ENCODE results near the gene PXT1. TPM values are rescaled to one million over a fixed set of nuclear protein-coding genes. Genes with fewer than 3 reads are reported as not detected.
A peak's percentile ranks its signal among the peaks of the same experiment; 100 is the strongest.
"Not testable (repeated sequence)": the region's sequence is repeated elsewhere in the genome, so short reads cannot be mapped to it uniquely, and the experiment has no call there.

Gene PXT1
- polyA plus RNA-seq, 4 donors, result 0.08 to 0.11 TPM; not detected in 2

- no peak for DNase-seq (ENCODE audit: low read depth in 4 of 4, low spot score in 2 of 4)
Measured at GRCh38 chr6:36372088-36372487, 70.6 kb downstream of the PXT1 start.

GRCh38 chr6:36371211-36371610 lies 71.4 kb downstream of the PXT1 start:
- no peak for DNase-seq (ENCODE audit: low read depth in 4 of 4, low spot score in 2 of 4)

DNA sequence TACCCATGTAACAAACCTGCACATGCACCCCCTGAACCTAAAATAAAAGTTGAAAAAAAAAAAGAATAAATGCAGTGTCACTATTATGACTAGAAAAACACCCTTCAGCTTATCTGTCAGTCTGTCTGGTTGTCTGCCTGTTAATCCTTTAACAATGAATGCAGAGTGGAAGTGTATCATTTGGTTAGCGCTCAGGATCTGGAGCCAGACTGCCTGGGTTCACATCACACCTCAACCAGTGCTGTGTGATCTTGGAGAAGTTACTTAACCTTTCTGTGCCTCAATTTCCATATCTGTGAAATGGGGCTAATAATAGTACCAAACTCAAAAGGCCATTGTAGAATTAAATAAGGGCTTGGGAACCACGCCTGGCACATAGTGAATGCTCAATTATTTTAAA lies 72.0 kb downstream of the PXT1 start:
- no peak for DNase-seq (ENCODE audit: low read depth in 4 of 4, low spot score in 2 of 4)

- DNase-seq (ENCODE audit: low read depth in 4 of 4, low spot score in 2 of 4), result no peak
Measured at GRCh38 chr6:36368921-36369865, 73.5 kb downstream of the PXT1 start.

DNA sequence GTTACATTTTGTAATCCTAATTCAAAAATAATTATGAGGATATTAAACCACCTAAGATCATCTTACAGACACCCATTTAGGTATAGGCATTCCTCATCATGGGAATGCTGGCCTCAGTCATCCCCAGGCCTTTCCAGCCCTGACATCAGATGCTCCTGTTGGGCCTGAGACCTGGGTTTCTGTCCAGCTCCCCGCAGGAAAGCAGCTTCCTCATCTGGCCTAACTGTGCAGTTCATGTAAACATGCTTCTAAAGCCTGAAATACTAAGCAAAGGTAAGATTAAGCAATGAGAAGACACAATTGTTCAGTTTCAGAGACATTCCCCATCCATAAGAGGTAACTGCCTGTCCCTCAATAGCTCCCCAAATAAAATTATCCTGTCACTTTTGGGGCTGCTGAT lies 74.2 kb downstream of the PXT1 start:
- no peak for DNase-seq (ENCODE audit: low read depth in 4 of 4, low spot score in 2 of 4)

DNA sequence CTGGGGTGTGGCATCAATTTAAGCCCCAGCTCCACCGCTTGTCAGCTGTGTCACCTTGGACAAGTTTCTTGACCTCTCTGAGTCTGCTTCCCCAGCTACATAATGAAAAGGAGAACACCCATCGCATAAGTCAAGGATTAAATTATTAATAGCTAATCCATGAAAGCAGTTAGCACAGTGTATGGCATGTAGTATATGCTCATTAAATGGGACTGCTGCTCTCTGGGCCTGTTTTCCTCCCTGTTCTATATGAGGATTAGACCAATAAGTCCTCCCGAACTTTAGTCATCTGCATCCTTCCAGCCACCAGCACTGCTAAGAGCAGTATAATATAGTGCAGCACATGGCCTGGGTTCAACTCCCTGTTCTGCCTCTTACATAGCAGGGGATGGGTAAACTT lies 74.9 kb downstream of the PXT1 start:
- DNase-seq (ENCODE audit: low read depth in 4 of 4, low spot score in 2 of 4), result no peak

DNA sequence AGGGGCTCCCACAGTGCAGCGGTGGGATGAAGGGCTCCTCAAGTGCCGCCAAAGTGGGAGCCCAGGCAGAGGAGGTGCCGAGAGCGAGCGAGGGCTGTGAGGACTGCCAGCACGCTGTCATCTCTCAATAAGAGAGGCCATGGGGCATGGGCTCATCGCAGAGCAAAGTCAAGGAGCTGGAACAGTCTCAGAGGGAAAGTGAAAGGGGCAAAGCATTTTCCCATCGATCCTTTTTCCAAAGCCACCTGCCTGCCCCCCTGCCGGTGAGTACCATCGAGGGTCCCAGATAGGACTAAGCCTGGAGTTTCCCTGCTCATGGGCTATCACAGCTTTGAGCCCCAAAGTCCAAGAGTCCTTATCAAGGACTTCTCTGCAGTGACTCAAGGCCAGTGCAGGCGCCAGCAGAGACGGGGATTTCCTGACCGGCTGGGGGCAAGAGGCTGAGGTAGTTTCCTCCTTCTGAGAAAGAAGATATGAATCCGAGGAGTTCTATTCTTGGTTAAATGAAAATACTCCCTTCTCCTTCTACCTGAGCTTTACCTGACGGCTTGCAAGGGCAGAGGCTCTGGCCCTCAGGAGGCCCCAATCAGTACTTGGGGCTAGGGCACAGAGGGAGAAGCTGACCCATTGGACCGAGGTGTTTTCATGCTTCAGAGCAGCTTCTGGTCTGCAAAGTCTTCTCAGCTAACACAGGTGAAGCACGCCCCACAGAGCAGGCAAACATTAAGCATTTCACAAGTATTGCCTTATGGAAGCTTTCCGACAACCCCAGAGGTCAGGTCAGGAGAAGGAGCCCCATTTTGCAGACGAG lies 77.8 kb downstream of the PXT1 start:
- DNase-seq (ENCODE audit: low read depth in 4 of 4, low spot score in 2 of 4), result no peak

DNA sequence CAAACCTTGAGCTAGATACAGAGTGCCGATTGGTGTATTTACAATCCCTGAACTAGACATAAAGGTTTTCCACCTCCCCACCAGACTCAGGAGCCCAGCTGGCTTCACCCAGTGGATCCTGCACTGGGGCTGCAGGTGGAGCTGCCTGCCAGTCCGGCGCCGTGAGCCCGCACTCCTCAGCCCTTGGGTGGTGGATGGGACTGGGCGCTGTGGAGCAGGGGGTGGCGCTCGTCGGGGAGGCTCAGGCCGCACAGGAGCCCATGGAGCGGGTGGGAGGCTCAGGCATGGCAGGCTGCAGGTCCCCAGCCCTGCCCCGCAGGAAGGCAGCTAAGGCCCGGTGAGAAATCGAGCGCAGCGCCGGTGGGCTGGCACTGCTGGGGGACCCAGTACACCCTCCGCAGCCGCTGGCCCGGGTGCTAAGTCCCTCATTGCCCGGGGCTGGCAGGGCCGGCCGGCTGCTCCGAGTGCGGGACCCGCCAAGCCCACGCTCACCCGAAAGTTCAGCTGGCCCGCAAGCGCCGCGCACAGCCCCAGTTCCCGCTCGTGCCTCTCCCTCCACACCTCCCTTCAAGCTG lies 78.5 kb downstream of the PXT1 start:
- DNase-seq (ENCODE audit: low read depth in 4 of 4, low spot score in 2 of 4), result not testable (repeated sequence)

GRCh38 chr6:36363371-36363752 lies 79.3 kb downstream of the PXT1 start:
- not testable (repeated sequence) for DNase-seq (ENCODE audit: low read depth in 4 of 4, low spot score in 2 of 4)

GRCh38 chr6:36362551-36363370 lies 79.9 kb downstream of the PXT1 start:
- DNase-seq (ENCODE audit: low read depth in 4 of 4, low spot score in 2 of 4), result no peak

DNA sequence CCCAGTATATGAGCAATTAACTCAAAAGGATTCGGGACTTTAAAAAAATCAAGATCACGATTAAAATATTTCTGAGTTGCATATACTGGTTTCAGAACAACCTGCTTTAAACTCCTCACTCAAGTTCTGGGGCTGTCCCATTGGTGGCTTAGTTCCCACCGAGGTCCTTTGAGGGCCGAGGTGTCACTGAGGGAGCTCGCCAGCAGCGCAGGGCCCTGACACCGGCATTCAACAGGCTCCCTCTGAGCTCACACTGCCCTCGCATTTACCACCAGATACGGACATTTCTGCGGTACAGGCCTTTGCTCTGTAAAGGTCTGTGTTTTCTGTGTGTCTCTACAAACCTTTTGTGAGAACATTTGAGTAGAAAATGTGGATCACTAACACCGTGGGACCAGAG lies 81.6 kb downstream of the PXT1 start:
- DNase-seq (ENCODE audit: low read depth in 4 of 4, low spot score in 2 of 4), result no peak

DNA sequence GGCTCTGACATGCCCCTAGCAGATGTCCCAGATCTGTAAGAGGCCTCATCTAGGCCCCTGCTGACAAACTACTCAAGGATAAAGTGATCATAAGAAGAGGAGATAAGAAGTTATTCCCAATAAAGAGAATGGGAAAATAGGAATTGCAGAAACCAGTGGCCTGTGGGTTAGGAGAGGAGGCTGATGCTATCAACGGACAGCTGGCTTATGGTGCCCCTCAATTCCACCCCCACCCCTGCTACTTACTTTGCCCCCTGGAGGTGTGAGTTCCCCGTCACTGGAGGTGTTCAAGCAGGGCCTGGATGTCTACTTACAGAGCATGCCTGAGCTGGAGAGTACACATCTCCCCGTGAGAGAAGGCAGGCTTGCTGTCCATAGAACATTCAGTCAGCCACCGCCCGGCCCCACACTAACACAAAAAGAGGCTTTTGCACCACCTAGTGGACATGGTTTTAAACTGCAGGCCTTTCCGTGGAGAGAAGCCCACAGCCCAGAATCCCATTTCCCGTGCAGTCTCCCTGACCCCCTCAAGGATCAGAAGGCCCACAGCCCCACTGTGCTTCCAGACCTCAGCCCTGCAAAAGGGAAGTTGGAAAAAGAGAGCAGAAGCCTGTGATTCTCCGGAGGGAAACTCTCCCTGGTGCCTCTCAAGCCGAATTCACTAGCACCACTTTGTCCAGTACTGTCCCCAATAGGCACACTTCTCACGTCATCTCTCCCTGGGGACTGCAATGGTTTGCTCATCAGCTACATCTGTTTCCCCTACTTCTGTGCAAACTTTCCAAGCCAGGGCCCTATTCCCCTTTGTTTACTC lies 82.2 kb downstream of the PXT1 start:
- DNase-seq (ENCODE audit: low read depth in 4 of 4, low spot score in 2 of 4), result peak in 2 of 4 donors; percentile 53 to 72

GRCh38 chr6:36358226-36358915 lies 84.3 kb downstream of the PXT1 start:
- DNase-seq (ENCODE audit: low read depth in 4 of 4, low spot score in 2 of 4), result no peak

GRCh38 chr6:36357872-36358225 lies 84.8 kb downstream of the PXT1 start:
- DNase-seq (ENCODE audit: low read depth in 4 of 4, low spot score in 2 of 4), result no peak

GRCh38 chr6:36355819-36356218 lies 86.8 kb downstream of the PXT1 start:
- no peak for DNase-seq (ENCODE audit: low read depth in 4 of 4, low spot score in 2 of 4)

GRCh38 chr6:36353411-36353915 lies 89.2 kb downstream of the PXT1 start:
- DNase-seq (ENCODE audit: low read depth in 4 of 4, low spot score in 2 of 4), result no peak

DNA sequence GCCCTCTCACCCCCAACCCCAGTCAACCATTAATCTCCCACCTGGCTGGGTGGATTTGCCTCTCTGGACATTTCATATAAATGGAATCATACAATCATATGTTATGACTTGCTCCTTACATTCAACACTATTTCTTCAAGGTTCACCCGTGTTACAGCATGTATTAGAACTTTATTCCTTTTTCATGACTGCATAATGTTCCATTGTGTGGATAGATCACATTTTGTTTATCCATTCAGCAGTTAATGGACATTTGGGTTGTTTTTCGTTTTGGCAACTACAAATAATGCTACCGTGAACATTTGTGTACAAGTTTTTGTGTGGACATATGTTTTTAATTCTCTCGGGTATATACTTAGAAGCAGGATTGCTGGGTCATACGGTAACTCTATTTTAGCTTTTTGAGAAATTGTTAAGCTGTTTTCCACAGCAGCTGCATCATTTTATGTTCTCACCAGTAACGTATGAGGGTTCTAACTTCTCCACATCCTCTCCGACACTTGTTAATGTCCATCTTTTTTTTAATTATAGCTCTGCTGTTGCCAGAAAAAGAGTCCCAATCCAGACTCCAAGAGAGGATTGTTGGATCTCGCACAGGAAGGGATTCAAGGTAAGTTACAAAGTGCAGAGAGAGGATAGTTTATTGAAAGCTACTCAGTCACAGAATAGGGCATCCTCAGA lies 90.0 kb downstream of the PXT1 start:
- no peak for DNase-seq (ENCODE audit: low read depth in 4 of 4, low spot score in 2 of 4)

Measured in left renal cortex interstitium (tissue), 4 donors.